Measurements from ENCODE around the gene PSMB9.
A peak's percentile ranks its signal among the peaks of the same experiment; 100 is the strongest.

The PSMB9 gene

GRCh38 chr6:32840604-32841246 is 13.3 kb upstream of the PSMB9 start:
- no peak for DNase-seq (ENCODE audit: low read depth)

GRCh38 chr6:32842021-32842650 is 11.9 kb upstream of the PSMB9 start:
- no peak for DNase-seq (ENCODE audit: low read depth)

GRCh38 chr6:32842690-32843089 is 11.3 kb upstream of the PSMB9 start:
- DNase-seq (ENCODE audit: low read depth) = no peak

GRCh38 chr6:32843331-32843978 is 10.5 kb upstream of the PSMB9 start:
- no peak for DNase-seq (ENCODE audit: low read depth)

- peak; percentile 99 for DNase-seq (ENCODE audit: low read depth)
These were observed 9.8 kb upstream of the PSMB9 start, which contains the start of gene PSMB8 for GRCh38 chr6:32843979-32844838. Gene PSMB8, minus strand, starts transcription at chr6:32844047. Its CDS starts 51 bp downstream, at chr6:32843996.

GRCh38 chr6:32844839-32845383 is 9.1 kb upstream of the PSMB9 start:
- no peak for DNase-seq (ENCODE audit: low read depth)

- no peak for DNase-seq (ENCODE audit: low read depth)
These were observed 8.6 kb upstream of the PSMB9 start for GRCh38 chr6:32845384-32845884.

GRCh38 chr6:32847004-32847403 is 7.0 kb upstream of the PSMB9 start:
- DNase-seq (ENCODE audit: low read depth) = no peak

GRCh38 chr6:32847795-32848194 is 6.2 kb upstream of the PSMB9 start:
- DNase-seq (ENCODE audit: low read depth) = no peak

- no peak for DNase-seq (ENCODE audit: low read depth)
These were observed 4.9 kb upstream of the PSMB9 start for GRCh38 chr6:32849126-32849525.

- DNase-seq (ENCODE audit: low read depth) = no peak
These were observed 3.0 kb upstream of the PSMB9 start for GRCh38 chr6:32851025-32851424.

- DNase-seq (ENCODE audit: low read depth) = no peak
These were observed 1.8 kb upstream of the PSMB9 start for GRCh38 chr6:32852018-32852843.

GRCh38 chr6:32852844-32853540 is 1.0 kb upstream of the PSMB9 start:
- no peak for DNase-seq (ENCODE audit: low read depth)

GRCh38 chr6:32854376-32855178 is 585 bp downstream of the PSMB9 start:
- DNase-seq (ENCODE audit: low read depth) = no peak

- DNase-seq (ENCODE audit: low read depth) = no peak
These were observed 1.6 kb downstream of the PSMB9 start for GRCh38 chr6:32855467-32856174.

- no peak for DNase-seq (ENCODE audit: low read depth)
These were observed 3.3 kb downstream of the PSMB9 start for GRCh38 chr6:32857156-32857891.

GRCh38 chr6:32858194-32858593 is 4.2 kb downstream of the PSMB9 start:
- no peak for DNase-seq (ENCODE audit: low read depth)

GRCh38 chr6:32860674-32861073 is 6.7 kb downstream of the PSMB9 start:
- no peak for DNase-seq (ENCODE audit: low read depth)

Data from stimulated activated CD8-positive, alpha-beta memory T cell treated with anti-CD3 and anti-CD28 coated beads, Interleukin-15, amount 100 ng/mL, for 1 hour (primary cell).